ENCODE results near the gene PRKCA.

Gene PRKCA

GRCh38 chr17:66803474-66803951, 501.1 kb downstream of the PRKCA start:
- H3K4me3 ChIP-seq (replicated peaks; ENCODE audit: low read depth, low read length) = no peak overlapping the region
- no peak for TF ChIP-seq CTCF (IDR thresholded peaks at IDR 0.05; ENCODE audit: low read length, missing control alignments)
- no peak for DNase-seq (ENCODE audit: low read depth)

GRCh38 chr17:66805567-66805966, 503.2 kb downstream of the PRKCA start:
- H3K4me3 ChIP-seq (replicated peaks; ENCODE audit: low read depth, low read length) = no peak overlapping the region
- no peak for TF ChIP-seq CTCF (IDR thresholded peaks at IDR 0.05; ENCODE audit: low read length, missing control alignments)
- no peak for DNase-seq (ENCODE audit: low read depth)

- DNase-seq (ENCODE audit: low read depth) = no peak
- TF ChIP-seq CTCF (IDR thresholded peaks at IDR 0.05; ENCODE audit: low read length, missing control alignments) = no peak
Observed at GRCh38 chr17:66807182-66807581, 504.8 kb downstream of the PRKCA start.

GRCh38 chr17:66809408-66809807, 507.0 kb downstream of the PRKCA start:
- H3K4me3 ChIP-seq (replicated peaks; ENCODE audit: low read depth, low read length) = no peak overlapping the region
- TF ChIP-seq CTCF (IDR thresholded peaks at IDR 0.05; ENCODE audit: low read length, missing control alignments) = no peak
- no peak for DNase-seq (ENCODE audit: low read depth)

More at GRCh38 chr17:66807182-66807581, 504.8 kb downstream of the PRKCA start:
- no peak overlapping the region for H3K4me3 ChIP-seq (replicated peaks; ENCODE audit: low read depth, low read length)

GRCh38 chr17:66810951-66811682, 508.7 kb downstream of the PRKCA start:
- TF ChIP-seq CTCF (IDR thresholded peaks at IDR 0.05; ENCODE audit: low read length, missing control alignments) = no peak
- H3K4me3 ChIP-seq (replicated peaks; ENCODE audit: low read depth, low read length) = no peak overlapping the region
- DNase-seq (ENCODE audit: low read depth) = no peak

- TF ChIP-seq CTCF (IDR thresholded peaks at IDR 0.05; ENCODE audit: low read length, missing control alignments) = no peak
- DNase-seq (ENCODE audit: low read depth) = no peak
- H3K4me3 ChIP-seq (replicated peaks; ENCODE audit: low read depth, low read length) = no peak overlapping the region
Observed at GRCh38 chr17:66811683-66812054, 509.3 kb downstream of the PRKCA start.

GRCh38 chr17:66812571-66812970, 510.2 kb downstream of the PRKCA start:
- no peak for DNase-seq (ENCODE audit: low read depth)
- H3K4me3 ChIP-seq (replicated peaks; ENCODE audit: low read depth, low read length) = no peak overlapping the region
- TF ChIP-seq CTCF (IDR thresholded peaks at IDR 0.05; ENCODE audit: low read length, missing control alignments) = no peak
